ENCODE data around the gene BCKDHB. TPM values are rescaled to one million over a fixed set of nuclear protein-coding genes. Genes with fewer than 3 reads are reported as not detected.

Gene BCKDHB
- total RNA-seq, 4 donors from 2014 or later: 12.0 to 32.4 (median 20.6) TPM

GRCh38 chr6:80339421-80339820 lies 232.9 kb downstream of the BCKDHB start:
- Histone ChIP-seq H3K27me3 (no peaks in the 10 kb centered on the region), H3K4me3 (no peak overlapping the region), H3K4me1 (peaks cover 0 to 35% (median 0%) of the 10 kb centered on the region in 3 donors), H3K9me3 (no peaks in the 10 kb centered on the region), H3K36me3 (no peaks in the 10 kb centered on the region), H3K27ac (no peak overlapping the region)
- TF ChIP-seq EP300 (IDR thresholded peaks at IDR 0.05): no peak
- no peak for TF ChIP-seq POLR2A (IDR thresholded peaks at IDR 0.05)
- TF ChIP-seq CTCF (IDR thresholded peaks at IDR 0.05): no peak
- TF ChIP-seq POLR2AphosphoS5 (IDR thresholded peaks at IDR 0.05): no peak
- ATAC-seq: no peak

- Histone ChIP-seq H3K4me1 (peaks cover 0 to 31% (median 0%) of the 10 kb centered on the region in 3 donors), H3K9me3 (no peaks in the 10 kb centered on the region), H3K27me3 (no peaks in the 10 kb centered on the region), H3K27ac (no peak overlapping the region), H3K36me3 (no peaks in the 10 kb centered on the region), H3K4me3 (no peak overlapping the region)
- TF ChIP-seq POLR2AphosphoS5 (IDR thresholded peaks at IDR 0.05) (no peak), EP300 (IDR thresholded peaks at IDR 0.05) (no peak), CTCF (IDR thresholded peaks at IDR 0.05) (no peak), POLR2A (IDR thresholded peaks at IDR 0.05) (no peak)
- ATAC-seq: no peak
- WGBS, 2 donors (ENCODE audit: low coverage in 1 of 2): 88 to 90% methylated on average over 4 of the region's 4 CpGs
Measured at GRCh38 chr6:80340280-80340679, 233.8 kb downstream of the BCKDHB start.

GRCh38 chr6:80340686-80341085 lies 234.2 kb downstream of the BCKDHB start:
- TF ChIP-seq POLR2AphosphoS5 (IDR thresholded peaks at IDR 0.05) (no peak), EP300 (IDR thresholded peaks at IDR 0.05) (no peak), POLR2A (IDR thresholded peaks at IDR 0.05) (no peak), CTCF (IDR thresholded peaks at IDR 0.05) (no peak)
- 53 to 73% methylated on average over 5 of the region's 5 CpGs for WGBS, 2 donors (ENCODE audit: low coverage in 1 of 2)
- Histone ChIP-seq H3K4me3 (no peak overlapping the region), H3K9me3 (no peaks in the 10 kb centered on the region), H3K36me3 (no peaks in the 10 kb centered on the region), H3K27me3 (no peaks in the 10 kb centered on the region), H3K27ac (no peak overlapping the region), H3K4me1 (peaks cover 0 to 31% (median 0%) of the 10 kb centered on the region in 3 donors)
- ATAC-seq: no peak

GRCh38 chr6:80341330-80341729 lies 234.9 kb downstream of the BCKDHB start:
- H3K4me1 ChIP-seq: peaks cover 0 to 31% (median 0%) of the 10 kb centered on the region in 3 donors
- TF ChIP-seq POLR2AphosphoS5 (IDR thresholded peaks at IDR 0.05): no peak
- H3K36me3 ChIP-seq: no peaks in the 10 kb centered on the region
- no peak overlapping the region for H3K4me3 ChIP-seq
- H3K27me3 ChIP-seq: no peaks in the 10 kb centered on the region
- no peak for ATAC-seq
- no peaks in the 10 kb centered on the region for H3K9me3 ChIP-seq
- H3K27ac ChIP-seq: no peak overlapping the region
- 27 to 38% methylated on average over 4 of the region's 4 CpGs for WGBS, 2 donors (ENCODE audit: low coverage in 1 of 2)

GRCh38 chr6:80343511-80343910 lies 237.0 kb downstream of the BCKDHB start:
- Histone ChIP-seq H3K4me3 (no peak overlapping the region), H3K27ac (no peak overlapping the region), H3K4me1 (peaks cover 0 to 10% (median 0%) of the 10 kb centered on the region in 3 donors), H3K36me3 (no peaks in the 10 kb centered on the region), H3K27me3 (no peaks in the 10 kb centered on the region), H3K9me3 (no peaks in the 10 kb centered on the region)
- TF ChIP-seq CTCF (IDR thresholded peaks at IDR 0.05) (no peak), EP300 (IDR thresholded peaks at IDR 0.05) (no peak), POLR2AphosphoS5 (IDR thresholded peaks at IDR 0.05) (no peak), POLR2A (IDR thresholded peaks at IDR 0.05) (no peak)
- no peak for ATAC-seq
- WGBS, 2 donors (ENCODE audit: low coverage in 1 of 2): 86 to 100% methylated on average over 2 of the region's 2 CpGs
